NCI-H1436 treated with DMSO at 0.1 percent for 48 hours (cell line): ENCODE data around the gene KIAA0232.
"Not testable (repeated sequence)": the region's sequence is repeated elsewhere in the genome, so short reads cannot be mapped to it uniquely, and the experiment has no call there.

Experiments
- DNase-seq: peaks from one replicate; lab custom pipeline; 2025; lab: John Stamatoyannopoulos, UW

KIAA0232 gene

DNA sequence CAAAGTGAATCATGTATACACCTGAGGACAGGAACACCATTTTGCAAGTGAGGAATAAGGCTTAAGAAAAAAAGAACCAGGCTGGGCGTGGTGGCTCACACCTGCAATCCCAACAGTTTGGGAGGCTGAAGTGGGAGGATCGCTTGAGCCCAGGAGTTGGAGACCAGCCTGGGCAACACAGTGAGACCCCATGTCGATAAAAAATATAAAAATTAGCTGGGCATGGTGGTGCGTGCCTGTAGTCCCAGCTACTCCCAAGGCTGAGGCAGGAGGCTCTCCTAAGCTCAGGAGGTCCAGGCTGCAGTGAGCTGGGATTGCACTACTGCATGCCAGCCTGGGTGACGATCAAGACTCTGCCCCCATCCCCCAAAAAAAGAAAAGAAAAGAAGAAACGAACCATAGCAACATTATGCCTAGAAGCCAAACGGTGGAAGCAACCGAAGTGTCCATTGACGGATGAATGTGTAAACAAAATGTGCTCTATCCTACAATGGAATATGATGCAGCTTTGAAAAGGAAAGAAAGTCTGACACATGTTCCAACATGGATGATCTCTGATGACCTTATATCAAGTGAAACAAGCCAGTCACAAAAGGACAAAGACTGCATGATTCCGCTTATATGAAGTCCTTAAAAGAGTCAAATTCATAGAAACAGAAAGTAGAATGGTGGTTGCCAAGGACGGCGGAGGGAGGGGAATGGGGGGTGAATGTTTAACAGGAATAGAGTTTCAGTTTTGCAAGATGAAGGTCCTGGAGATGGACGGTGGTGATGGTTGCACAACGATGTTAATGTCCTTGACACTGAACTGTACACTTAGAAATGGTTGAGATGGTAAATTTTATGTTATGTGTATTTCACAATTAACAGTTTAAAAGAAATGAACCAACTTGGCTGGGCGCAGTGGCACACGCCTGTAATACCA is 8.6 kb upstream of the KIAA0232 start:
- DNase-seq = no peak

DNA sequence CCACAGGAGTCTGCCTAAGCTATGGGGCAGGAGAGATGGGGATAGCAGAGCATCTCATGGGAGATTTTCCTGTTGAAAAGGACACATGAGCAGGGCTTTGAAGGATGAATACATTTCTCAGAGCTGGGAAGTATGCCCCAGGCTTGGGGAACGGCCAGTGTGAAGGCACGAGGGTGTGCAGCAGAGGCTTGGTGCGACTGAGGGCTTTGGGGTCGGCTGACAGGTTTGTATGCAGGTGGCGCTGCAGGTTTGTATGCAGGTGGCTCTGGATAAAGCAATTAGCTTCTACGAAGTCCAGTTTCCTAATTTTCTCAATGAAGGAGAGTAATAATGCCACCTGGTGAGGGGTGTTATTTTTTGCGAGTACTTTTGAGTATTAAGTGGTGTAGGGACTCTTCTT is 6.8 kb upstream of the KIAA0232 start:
- no peak for DNase-seq

DNA sequence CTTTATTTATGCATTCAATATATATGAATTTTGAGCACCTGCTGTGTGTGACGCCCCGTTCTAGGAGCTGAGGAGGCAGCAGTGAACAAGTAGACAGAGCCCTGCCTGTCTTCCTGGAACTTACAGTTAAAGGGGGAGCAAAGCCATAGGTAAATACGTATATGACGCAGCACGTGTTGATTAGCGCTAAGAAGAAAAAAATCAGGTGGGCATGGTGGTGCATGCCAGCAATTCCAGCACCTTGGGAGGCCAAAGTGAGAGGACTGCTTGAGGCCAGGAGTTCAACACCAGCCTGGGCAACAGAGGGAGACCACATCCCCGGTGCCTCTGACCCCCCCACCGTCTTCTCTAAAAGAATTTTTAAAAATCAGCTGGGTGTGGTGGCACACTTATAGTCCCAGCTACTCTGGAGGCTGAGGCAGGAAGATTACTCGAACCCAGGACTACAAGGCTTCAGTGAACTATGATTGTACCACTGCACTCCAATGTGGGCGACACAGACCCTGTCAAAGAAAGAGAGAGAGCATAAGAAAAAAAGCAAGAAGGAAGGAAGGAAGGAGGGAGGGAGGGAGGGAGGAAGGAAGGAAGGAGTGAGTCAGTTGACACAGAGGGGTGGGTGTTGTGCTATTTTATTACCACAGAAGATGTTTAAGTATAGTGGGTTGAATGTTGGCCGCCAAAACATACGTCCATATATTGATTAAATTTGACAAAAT is 5.4 kb upstream of the KIAA0232 start:
- no peak for DNase-seq

DNA sequence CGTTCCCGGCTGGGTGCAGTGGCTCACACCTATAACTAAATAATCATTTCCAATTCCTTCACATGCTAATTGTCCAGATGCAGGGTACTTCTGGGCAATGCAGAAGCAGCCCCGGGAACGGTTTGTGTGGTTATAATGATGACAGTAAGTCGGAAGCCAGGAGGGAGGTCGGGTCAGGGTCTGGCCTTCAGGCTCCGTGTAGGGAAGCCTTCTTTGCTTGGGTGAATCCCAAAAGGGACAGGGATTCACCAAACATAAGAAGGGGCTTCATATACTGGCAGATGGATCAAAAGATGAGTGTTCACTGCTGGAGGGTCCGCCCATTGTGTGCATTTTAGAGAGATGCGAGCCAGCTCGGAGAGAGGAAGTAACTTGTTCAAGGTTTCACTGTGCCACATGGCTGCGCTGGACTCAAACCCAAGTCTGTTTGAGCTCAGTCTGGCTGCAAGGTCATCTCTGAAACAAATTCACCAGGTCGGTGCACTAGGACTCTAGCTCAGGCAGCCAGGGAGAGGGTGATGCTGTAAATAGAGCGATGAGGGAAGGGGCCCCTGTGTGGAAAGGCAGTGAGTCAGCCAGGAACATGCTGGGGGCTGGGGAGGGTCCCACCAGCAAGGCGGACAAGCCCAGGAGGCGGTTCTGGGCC is 4.8 kb upstream of the KIAA0232 start:
- no peak for DNase-seq

DNA sequence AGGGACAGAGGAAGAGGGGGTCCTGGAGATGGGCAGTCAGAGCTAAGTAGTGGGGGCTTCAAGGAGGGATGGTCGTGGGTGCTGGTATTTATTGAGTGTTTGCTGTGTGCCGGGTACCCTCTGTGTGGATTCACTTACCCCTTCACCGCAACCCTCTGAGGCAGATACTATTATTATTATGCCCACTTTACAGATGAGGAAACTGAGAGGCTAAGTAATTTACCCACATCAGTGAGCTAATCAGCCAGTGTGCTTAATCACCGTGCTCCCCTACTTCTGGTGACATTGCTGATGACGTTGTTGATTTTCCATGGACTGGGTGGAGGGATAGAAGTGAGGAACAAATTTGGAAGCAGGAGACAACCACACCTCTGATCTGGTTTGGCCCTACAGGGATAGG is 4.1 kb upstream of the KIAA0232 start:
- no peak for DNase-seq

DNA sequence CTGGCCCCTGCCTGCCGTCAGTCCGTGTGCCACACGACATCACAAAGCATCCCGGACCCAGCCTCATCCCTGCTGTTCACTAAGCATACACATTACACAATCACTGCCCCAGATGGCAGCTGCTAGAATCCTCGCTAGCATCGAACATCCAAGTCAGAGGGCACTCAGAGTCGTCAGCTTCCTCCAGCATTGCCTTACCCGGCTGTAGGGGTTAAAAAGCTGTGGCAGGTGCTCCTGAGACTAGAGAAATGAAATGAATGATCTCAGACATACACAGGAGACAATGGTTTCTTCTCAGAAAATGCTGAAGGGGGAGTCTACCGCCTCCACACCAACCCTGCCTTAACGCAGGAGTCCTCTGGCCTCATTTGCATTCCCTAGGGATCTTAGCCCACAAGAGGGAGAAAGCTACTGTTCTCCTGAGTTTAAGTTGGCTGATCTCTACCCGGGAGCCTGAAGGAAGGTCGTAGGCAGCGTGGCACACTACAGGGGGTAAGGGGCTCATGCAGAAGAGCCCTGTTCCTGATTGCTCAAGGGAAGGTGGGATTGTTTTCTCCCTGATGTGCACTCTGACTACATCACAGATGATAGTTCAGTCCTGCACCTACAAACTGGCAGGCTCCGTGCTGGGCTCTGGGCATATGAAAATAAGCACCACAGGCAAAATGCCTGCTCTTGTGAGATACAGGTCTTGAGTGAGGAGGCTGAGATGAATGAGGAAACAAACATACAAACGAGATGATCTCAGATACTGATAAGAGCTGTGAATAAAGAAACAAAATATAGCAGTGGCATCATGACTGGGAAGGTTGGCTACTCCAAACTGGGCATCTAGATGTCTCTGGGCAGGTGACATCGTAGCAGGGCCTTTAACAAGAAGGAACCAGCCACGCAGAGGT is 2.6 kb upstream of the KIAA0232 start:
- DNase-seq = no peak

DNA sequence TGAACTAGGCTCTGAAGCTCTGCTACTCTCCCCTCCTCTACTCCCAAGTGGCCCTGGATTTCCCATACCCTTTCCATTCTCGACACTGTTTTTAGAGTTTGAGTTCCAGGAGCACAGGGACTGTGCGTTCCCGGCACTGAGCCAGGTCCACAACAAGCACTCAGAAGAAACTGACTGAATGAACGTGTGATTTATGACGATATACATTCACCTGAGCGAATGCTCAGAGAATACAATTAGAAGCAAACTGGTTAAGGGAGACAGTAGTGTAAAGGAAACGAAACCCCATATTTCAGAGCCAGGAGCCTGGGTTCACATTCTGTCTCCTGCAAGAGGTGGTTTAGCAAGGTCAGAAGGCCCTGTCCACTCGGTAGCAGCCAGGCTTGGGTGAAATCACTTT is 1.4 kb upstream of the KIAA0232 start:
- DNase-seq = no peak

DNA sequence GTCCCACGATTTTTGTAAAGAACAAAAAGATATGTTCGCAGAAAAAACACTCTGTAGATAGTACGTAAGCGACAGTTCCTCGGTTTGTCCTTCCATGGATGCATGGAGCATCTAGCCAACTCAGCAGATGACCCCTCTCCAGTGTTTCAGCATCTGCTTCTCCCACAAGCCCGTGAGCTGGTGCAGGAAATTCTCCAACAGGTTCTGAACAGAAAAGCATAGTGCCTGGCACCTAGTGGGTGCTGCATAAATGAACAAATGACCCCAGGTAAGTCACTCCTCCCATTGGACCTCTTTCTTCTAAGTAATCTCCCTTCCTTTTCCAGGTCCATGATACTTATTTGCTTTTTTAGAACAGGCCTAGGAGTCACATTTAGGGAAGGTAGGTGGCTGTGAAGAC is 966 bp upstream of the KIAA0232 start:
- no peak for DNase-seq

DNA sequence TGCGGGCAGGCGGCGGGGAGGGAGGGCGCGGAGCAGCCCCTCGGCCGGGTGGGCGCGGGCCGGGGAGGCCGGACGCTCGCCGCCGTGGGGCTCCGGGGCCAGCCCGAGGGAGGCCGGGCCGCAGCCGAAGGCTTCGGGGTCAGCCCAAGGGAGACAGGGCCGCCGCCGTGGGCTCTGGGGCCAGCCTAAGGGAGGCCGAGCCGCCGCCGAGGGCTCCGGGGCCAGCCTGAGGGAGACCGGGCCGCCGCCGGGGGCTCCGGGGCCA is 251 bp downstream of the KIAA0232 start:
- DNase-seq = no peak

DNA sequence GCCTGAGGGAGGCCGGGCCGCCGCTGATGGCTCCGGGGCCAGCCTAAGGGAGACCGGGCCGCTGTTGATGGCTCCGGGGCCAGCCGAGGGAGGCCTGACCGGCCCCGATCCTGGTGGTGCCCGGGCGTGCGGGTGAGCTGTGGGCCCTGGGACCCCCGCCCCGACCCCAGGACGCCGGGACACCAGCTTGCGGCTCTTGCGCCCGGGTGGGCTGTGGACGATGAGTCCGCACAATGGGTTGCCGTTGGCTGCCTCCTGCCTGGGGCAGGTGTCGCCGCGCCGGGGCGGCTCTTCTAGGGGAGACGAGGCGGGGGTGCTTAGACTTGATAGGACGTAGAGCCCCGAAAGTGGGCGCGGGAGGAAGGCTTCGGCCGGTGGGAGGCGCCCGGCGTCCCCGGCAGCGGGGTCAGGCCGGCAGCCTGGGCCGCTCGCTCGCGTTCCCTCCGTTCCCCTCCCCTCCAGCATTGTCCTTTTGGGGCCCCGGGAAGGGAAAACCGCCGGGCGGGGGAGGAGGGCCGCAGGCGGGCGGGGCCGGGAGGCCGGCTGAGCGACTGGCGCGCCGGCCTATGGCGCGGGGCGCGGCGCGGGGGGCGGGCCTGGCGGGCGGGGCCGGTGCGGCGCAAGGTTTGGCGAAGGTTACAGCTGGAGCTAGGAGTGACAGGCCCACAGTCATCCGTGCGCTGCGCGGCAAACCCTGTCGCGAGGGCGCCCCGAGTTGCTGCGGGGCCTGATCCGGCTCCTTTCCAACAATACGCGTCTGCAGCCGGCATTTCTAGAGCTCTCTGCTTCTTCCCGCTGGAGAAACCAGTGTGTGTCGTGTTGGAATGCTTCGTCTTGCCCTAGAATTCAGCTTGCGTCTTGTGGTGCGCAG is 819 bp downstream of the KIAA0232 start:
- no peak for DNase-seq

DNA sequence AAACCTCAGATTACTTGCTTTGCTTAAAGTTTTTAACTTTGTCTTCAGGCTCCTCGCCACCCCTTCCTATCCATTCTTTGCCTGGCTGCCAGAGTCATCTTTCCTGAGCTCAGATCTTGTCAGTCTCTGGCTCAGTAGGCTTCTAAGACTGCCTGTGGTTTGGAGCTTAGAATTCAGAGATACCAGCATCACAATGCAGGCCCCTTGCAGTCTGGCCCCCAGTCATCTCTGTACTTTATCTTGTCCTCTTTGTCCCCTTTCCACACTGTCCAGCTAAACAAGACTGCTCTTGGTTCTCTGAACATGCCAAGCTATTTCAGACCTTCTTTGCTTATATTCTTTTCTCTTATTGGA is 3.0 kb downstream of the KIAA0232 start:
- no peak for DNase-seq

DNA sequence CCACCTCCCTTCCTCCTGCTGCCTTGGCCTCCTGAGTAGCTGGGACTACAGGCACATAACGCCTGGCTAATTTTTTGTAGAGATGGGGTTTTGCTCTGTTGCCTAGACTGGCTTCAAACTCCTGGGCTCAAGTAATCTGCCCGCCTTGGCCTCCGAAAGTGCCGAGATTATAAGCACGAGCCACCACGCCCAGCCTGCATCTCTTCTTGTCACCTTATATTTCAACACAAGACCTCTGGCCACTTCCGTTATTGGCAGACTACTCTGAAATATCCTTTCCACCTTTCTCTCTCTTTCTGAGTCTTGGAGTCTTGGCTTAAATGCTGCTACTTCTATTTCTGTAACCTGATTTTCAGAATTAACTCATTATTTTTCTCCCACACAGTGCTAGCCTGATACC is 5.6 kb downstream of the KIAA0232 start:
- DNase-seq = no peak

DNA sequence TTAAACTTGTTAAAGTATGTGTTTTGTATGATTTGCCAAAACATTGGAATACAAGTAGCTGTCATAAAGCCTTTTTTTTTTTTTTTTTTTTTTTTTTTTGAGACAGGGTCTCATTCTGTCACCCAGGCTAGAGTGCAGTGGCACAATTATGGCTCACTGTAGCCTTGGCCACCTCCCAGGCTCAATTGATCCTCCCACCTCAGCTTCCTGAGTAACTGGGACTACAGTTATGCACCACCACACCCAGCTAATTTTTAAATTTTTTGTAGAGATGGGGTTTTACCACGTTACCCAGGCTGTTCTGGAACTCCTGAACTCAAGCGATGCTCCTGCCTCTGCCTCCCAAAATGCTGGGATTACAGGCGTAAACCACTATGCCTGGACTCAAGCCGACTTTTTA is 8.7 kb downstream of the KIAA0232 start:
- not testable (repeated sequence) for DNase-seq

DNA sequence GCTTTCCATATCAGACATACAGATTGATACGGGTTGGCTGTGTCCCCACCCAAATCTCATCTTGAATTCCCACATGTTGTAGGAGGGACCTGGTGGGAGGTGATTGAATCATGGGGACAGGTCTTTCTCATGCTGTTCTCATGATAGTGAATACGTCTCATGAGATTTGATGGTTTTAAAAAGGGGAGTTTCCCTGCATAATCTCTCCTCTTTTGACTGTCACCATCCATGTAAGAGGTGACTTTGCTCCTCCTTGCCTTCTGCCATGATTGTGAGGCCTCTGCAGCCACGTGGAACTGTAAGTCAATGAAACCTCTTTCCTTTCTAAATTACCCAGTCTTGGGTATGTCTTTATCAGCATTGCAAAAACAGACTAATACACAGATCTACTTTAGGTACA is 9.3 kb downstream of the KIAA0232 start:
- DNase-seq = not testable (repeated sequence)

DNA sequence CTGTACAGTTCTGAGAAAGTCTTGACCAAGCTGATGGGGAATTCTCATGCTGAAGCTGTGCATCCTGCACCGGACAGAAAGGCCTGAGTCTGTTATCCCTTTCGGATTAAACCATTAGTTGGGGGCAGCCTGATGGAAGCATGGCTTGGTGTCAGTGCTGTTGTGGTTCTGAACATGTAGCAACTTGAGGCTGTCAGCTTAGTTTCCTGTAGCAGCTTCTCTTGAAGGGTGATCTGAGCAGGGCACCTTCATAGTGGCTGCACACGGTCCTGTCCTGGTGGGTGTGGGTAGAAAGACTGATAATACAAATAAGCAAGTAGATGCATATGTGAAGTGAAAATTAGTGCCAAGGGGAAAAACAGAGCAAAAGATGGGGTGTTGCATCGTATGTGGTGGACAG is 11.7 kb downstream of the KIAA0232 start:
- no peak for DNase-seq

DNA sequence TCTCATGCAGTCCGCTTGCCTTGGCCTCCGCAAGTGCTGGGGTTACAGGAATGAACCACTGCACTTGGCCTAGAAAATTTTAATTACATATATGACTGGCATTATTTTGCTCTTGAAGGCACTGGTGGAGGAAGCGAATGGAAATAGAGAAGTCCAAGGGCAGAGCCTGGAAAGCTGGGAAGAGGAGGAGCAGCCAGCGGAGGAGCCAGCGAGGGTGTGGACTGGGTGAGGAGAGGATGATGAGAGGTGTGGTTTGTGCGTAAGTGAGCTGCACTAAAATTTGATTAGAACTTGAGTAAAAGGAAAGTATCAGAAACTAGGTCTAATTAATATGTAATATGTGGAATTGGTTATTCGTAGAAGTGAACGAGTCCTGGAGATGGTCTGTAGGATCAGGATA is 13.3 kb downstream of the KIAA0232 start:
- DNase-seq = no peak

DNA sequence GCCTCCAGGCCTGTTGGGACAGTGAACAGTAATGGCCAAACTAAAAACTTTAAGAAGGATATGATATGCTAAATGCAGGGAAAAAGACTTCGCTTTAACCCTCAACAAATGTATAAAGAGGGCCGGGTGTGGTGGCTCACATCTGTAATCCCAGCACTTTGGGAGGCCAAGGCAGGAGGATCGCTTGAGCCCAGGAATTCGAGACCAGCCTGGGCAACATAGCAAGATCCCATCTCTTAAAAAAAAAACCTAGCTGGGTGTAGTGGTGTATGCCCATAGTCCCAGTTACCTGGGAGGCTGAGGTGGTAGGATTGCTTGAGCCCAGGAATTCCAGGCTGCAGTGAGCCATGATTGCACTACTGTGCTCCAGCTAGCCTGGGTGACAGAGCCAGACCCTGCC is 14.8 kb downstream of the KIAA0232 start:
- DNase-seq = not testable (repeated sequence)

DNA sequence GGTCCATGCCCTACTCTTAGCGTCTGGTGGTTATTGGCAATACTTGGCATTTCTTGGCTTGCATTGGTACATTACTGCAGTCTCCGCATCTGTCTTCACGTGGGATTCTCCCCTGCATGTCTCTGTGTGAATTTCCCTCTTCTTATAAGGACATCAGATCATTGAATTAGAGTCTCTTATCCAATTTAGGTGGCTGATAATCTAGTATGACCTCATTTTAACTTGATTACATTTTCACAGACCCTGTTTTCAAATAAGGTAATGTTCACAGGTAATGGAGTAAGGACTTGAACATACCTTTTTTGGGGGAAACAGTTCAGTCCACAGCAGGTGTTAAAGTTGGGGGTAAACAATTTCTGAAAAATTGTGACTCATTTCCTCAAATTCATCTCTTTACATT is 16.6 kb downstream of the KIAA0232 start:
- DNase-seq = no peak

DNA sequence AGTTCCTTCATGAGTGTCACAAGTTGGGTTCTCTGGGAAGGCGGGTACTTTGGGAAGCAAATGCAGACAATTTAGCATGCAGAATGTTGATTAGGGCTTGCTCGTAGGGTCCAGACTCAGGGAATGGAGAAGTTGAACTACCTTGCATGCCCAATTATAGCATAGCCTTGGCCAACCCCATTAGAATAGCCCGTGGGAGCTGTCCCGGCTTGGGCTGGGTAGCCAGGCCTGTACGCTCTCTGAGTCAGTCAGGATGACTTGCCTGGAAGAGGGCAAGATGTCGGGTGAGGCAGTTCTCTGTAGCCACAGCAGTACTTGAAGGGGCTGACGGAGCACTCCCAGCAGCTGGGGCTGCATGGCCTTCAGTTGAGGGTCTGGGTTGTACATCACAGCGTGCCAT is 19.5 kb downstream of the KIAA0232 start:
- DNase-seq = no peak

DNA sequence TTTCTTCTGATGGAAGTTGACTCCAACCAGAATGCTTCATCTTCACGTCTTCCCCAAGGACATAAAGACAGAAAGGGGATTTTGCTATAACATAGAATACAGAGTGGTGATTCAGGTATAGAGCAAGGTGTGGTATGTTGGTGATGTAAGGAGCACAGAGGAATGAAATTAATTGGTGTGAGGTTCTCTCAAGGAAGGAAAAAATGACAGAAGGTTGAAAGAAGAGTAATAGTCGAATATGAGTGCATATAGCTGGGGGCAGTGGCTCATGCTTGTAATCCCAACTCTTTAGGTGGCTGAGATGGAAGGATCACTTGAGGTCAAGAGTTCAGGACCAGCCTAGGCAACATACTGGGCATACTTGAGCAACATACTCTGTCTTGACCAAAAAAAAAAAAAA is 20.1 kb downstream of the KIAA0232 start:
- no peak for DNase-seq

DNA sequence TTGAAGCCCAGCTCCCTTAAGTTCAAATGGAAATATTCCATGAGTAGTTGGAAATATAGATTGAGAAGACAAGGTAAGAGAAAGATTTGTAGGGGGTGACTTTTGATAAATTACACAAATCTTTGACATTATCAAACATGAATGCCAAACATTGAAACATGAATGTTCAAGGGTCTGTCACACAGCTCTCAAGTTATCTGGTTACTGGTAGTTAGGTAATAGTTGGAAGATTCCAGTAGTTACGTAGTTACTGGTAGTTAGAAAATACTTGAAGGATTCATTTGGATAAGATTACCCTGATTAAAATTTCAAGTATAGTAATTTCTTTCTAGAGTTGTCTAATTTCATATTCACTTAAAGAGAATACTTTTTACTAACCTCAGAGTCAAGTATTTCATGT is 20.7 kb downstream of the KIAA0232 start:
- no peak for DNase-seq
